Measurements from ENCODE around the gene KRT17. TPM values are rescaled to one million over a fixed set of nuclear protein-coding genes. Genes with fewer than 3 reads are reported as not detected.

Gene KRT17
- polyA plus RNA-seq, 1 donor from 2014 or later: not detected

DNA sequence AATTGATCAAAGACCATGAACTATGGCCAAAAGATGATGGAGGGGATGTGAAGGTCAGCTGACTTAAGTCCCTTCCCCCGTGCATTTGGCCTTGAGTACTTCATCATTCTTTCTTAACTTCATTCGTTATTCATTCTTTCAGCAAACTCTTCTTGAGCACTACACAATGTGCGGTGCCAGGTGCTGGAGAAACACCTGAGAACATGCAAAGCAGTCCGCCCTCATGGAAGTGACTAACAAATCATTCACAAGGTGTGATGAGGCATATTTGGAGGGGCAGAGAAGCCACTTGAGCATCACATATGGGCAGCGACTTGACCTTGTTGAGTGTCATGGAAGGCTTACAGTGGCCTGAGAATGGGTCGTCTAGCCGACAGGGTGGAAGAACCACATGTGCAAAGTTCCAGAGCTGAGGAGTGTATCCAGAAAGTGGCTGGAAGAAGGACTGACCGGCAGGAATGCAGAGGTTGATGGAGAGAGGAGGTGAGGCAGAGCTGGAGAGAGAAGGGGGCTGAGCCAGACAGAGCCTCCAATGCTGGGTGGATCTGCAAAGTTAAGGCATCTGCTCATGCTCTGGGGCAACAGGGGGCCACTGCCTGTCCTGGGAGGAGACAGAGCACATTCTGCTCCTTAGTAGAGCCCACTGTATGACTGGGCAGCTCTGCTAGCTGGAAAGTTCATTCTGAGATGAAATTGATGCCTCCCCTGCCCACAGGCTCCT, 39.2 kb upstream of the KRT17 start:
- Histone ChIP-seq H3K36me3 (ENCODE audit: insufficient read depth, low read length) (no peaks in the 10 kb centered on the region), H3K4me2 (ENCODE audit: low read length) (no peak overlapping the region), H3K79me2 (replicated peaks; ENCODE audit: insufficient read depth, low read length) (no peaks in the 10 kb centered on the region), H3K27me3 (ENCODE audit: insufficient read depth, low read depth, low read length) (no peaks in the 10 kb centered on the region), H2AFZ (ENCODE audit: low read depth, low read length) (no peak overlapping the region), H3K9me3 (ENCODE audit: low read length) (no peaks in the 10 kb centered on the region), H3K9me2 (ENCODE audit: insufficient read depth, low read length) (no peaks in the 10 kb centered on the region), H3K27ac (ENCODE audit: low read length) (no peak overlapping the region), H3K4me3 (ENCODE audit: low read length) (no peak overlapping the region), H3F3A (ENCODE audit: insufficient read depth, low read length, poor library complexity, severe bottlenecking) (no peaks in the 10 kb centered on the region), H4K20me1 (ENCODE audit: insufficient read depth) (no peaks in the 10 kb centered on the region), H3K9ac (ENCODE audit: low read length) (no peak overlapping the region)
- no peak for TF ChIP-seq POLR2AphosphoS5 (IDR thresholded peaks at IDR 0.05)
- TF ChIP-seq RAD21 (conservative IDR thresholded peaks at IDR 0.05): no peak
- TF ChIP-seq EZH2 (IDR thresholded peaks at IDR 0.05; ENCODE audit: borderline replicate concordance, insufficient read depth, low read length, poor library complexity, severe bottlenecking): no peak
- TF ChIP-seq, protein P1, sequence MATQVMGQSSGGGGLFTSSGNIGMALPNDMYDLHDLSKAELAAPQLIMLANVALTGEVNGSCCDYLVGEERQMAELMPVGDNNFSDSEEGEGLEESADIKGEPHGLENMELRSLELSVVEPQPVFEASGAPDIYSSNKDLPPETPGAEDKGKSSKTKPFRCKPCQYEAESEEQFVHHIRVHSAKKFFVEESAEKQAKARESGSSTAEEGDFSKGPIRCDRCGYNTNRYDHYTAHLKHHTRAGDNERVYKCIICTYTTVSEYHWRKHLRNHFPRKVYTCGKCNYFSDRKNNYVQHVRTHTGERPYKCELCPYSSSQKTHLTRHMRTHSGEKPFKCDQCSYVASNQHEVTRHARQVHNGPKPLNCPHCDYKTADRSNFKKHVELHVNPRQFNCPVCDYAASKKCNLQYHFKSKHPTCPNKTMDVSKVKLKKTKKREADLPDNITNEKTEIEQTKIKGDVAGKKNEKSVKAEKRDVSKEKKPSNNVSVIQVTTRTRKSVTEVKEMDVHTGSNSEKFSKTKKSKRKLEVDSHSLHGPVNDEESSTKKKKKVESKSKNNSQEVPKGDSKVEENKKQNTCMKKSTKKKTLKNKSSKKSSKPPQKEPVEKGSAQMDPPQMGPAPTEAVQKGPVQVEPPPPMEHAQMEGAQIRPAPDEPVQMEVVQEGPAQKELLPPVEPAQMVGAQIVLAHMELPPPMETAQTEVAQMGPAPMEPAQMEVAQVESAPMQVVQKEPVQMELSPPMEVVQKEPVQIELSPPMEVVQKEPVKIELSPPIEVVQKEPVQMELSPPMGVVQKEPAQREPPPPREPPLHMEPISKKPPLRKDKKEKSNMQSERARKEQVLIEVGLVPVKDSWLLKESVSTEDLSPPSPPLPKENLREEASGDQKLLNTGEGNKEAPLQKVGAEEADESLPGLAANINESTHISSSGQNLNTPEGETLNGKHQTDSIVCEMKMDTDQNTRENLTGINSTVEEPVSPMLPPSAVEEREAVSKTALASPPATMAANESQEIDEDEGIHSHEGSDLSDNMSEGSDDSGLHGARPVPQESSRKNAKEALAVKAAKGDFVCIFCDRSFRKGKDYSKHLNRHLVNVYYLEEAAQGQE (IDR thresholded peaks at IDR 0.05; ENCODE audit: borderline replicate concordance): no peak
- no peak for TF ChIP-seq EP300 (conservative IDR thresholded peaks at IDR 0.05; ENCODE audit: poor library complexity, severe bottlenecking)
- TF ChIP-seq, protein P2, sequence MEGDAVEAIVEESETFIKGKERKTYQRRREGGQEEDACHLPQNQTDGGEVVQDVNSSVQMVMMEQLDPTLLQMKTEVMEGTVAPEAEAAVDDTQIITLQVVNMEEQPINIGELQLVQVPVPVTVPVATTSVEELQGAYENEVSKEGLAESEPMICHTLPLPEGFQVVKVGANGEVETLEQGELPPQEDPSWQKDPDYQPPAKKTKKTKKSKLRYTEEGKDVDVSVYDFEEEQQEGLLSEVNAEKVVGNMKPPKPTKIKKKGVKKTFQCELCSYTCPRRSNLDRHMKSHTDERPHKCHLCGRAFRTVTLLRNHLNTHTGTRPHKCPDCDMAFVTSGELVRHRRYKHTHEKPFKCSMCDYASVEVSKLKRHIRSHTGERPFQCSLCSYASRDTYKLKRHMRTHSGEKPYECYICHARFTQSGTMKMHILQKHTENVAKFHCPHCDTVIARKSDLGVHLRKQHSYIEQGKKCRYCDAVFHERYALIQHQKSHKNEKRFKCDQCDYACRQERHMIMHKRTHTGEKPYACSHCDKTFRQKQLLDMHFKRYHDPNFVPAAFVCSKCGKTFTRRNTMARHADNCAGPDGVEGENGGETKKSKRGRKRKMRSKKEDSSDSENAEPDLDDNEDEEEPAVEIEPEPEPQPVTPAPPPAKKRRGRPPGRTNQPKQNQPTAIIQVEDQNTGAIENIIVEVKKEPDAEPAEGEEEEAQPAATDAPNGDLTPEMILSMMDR (IDR thresholded peaks at IDR 0.05; ENCODE audit: poor library complexity, severe bottlenecking): no peak
- no peak for TF ChIP-seq SMC3 (conservative IDR thresholded peaks at IDR 0.05; ENCODE audit: poor library complexity)
- TF ChIP-seq TAF1 (IDR thresholded peaks at IDR 0.05; ENCODE audit: low read depth): no peak
- TF ChIP-seq MXI1 (conservative IDR thresholded peaks at IDR 0.05; ENCODE audit: poor library complexity, severe bottlenecking): no peak

DNA sequence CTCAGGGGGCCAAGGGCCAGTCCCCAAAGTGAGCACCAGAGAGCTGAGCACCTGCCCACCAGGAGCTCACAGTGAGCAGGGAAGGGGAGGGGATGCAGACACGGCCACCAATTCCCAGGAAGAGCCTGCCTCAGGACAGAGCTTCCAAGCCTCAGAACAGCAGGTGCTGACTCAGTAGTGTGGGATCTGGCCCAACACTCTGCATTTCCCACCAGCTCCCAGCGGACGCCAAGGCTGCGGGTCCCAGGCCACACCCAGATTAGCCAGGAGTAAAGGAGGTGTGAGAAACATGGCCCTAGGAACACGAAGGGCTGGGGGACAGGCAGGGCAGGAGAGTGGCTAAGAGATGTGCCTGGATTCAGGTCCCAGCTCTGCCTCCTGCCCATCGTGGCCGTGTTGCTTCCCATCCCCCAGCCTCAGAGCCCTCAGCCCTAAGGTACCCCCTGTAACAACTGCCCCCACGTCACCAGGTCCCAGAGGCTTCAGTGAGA, 35.9 kb upstream of the KRT17 start:
- H3K9me3 ChIP-seq (ENCODE audit: low read length): no peaks in the 10 kb centered on the region
- H3K36me3 ChIP-seq (ENCODE audit: insufficient read depth, low read length): no peaks in the 10 kb centered on the region
- no peaks in the 10 kb centered on the region for H3F3A ChIP-seq (ENCODE audit: insufficient read depth, low read length, poor library complexity, severe bottlenecking)
- no peak overlapping the region for H3K4me2 ChIP-seq (ENCODE audit: low read length)
- no peaks in the 10 kb centered on the region for H4K20me1 ChIP-seq (ENCODE audit: insufficient read depth)
- no peak for TF ChIP-seq POLR2AphosphoS5 (IDR thresholded peaks at IDR 0.05)
- TF ChIP-seq SMC3 (conservative IDR thresholded peaks at IDR 0.05; ENCODE audit: poor library complexity): no peak
- no peak for TF ChIP-seq TAF1 (IDR thresholded peaks at IDR 0.05; ENCODE audit: low read depth)
- no peak for TF ChIP-seq EZH2 (IDR thresholded peaks at IDR 0.05; ENCODE audit: borderline replicate concordance, insufficient read depth, low read length, poor library complexity, severe bottlenecking)
- TF ChIP-seq EP300 (conservative IDR thresholded peaks at IDR 0.05; ENCODE audit: poor library complexity, severe bottlenecking): no peak
- no peak for TF ChIP-seq MXI1 (conservative IDR thresholded peaks at IDR 0.05; ENCODE audit: poor library complexity, severe bottlenecking)
- no peak for TF ChIP-seq RAD21 (conservative IDR thresholded peaks at IDR 0.05)
- TF ChIP-seq, protein P2 (IDR thresholded peaks at IDR 0.05; ENCODE audit: poor library complexity, severe bottlenecking): no peak
- TF ChIP-seq, protein P1 (IDR thresholded peaks at IDR 0.05; ENCODE audit: borderline replicate concordance): no peak
- H3K9me2 ChIP-seq (ENCODE audit: insufficient read depth, low read length): no peaks in the 10 kb centered on the region
- no peak overlapping the region for H2AFZ ChIP-seq (ENCODE audit: low read depth, low read length)
- H3K27me3 ChIP-seq (ENCODE audit: insufficient read depth, low read depth, low read length): no peaks in the 10 kb centered on the region
- no peak overlapping the region for H3K4me3 ChIP-seq (ENCODE audit: low read length)
- no peak overlapping the region for H3K27ac ChIP-seq (ENCODE audit: low read length)
- no peak overlapping the region for H3K9ac ChIP-seq (ENCODE audit: low read length)
- no peaks in the 10 kb centered on the region for H3K79me2 ChIP-seq (replicated peaks; ENCODE audit: insufficient read depth, low read length)

All from neural cell (in vitro differentiated cells).